NCI-H1092 (cell line): ENCODE results near the gene HERC4.
"Not testable (repeated sequence)": the region's sequence is repeated elsewhere in the genome, so short reads cannot be mapped to it uniquely, and the experiment has no call there.

Experiments used
- DNase-seq: peaks from one replicate; lab custom pipeline; 2025; lab: John Stamatoyannopoulos, UW

Gene HERC4

DNA sequence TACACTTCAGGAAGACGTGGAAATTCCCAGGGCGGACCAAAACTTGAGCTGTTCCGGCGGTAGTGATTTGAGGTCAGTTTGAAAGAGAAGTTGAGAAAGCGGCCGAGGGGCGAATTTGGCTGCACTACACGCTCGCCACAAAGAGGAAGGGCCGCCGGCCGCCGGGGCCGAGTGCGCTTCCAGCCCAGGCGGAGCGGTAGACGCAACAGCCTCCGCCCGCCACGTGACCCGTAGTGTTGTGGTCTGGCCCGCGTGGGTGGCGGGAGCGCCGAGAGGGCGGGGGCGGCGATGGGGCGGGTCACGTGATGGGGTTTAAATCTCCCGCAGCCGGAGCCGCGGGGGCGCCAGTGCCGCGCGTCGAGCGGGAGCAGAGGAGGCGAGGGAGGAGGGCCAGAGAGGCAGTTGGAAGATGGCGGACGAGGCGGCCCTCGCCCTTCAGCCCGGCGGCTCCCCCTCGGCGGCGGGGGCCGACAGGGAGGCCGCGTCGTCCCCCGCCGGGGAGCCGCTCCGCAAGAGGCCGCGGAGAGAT lies 190.7 kb downstream of the HERC4 start, which contains the start of gene SIRT1:
TSS of gene SIRT1 (plus strand) at position 344 of the 529 bp plus-strand sequence. CDS start at position 410, 66 bp downstream.
- peak; percentile 80 for DNase-seq

DNA sequence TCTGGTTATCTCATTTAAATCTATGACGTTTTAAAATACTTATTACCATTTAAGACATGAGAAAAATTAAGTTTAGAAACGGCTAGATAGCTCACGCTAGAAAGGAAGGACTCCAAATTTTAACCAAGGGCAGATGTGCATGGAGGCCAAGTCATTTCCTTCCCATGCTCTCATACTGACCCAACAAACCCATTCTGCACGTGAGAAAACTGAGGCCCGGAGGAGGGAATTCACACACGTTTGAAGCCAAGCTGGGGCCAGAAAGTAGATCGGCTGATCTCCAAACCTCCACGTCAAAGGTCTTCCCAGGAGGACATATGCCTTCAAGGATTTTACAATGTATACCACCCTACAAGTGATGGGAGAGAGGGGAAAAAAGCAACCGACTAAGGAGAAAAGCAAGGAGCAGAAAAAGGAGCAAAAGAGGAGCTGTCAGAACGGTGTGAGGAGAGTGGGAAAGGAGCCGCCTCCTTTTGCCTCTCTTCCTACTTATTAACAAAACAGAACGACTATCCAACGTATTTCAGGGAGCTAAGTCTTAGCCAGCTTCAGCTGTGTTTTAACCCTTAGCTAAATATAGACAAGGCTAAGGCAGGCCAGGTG lies 191.3 kb downstream of the HERC4 start:
- DNase-seq = no peak

DNA sequence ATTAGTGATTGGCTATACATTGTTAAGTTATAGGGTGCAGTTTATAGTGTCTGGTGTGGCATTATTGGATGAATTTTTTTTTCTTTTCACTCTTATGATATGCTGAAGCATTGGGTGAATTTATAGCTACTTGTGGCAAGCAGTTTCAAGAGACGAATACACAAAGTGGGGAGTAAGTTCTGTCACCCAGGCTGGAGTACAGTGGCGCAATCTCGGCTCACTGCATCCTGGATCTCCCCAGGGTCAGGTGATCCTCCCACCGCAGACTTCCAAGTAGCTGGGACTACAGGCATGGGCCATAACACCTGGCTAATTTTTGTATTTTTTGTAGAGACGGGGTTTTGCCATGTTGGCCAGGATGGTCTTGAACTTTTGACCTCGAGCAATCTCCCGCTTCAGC lies 196.9 kb downstream of the HERC4 start:
- no peak for DNase-seq

DNA sequence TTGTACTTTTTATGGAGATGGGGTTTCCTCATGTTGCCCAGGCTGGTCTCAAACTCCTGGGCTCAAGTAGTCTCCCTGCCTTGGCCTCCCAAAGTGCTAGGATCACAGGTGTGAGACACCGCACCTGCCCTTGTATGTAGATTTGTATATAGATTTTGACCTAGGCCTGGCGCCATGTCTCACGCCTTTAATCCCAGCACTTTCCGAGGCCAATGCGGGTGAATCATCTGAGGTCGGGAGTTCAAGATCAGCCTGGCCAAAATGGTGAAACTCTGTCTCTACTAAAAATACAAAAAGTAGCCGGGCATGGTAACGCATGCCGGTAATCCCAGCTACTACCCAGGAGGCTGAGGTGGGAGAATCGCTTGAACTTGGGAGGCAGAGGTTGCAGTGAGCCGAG lies 197.7 kb downstream of the HERC4 start:
- not testable (repeated sequence) for DNase-seq

DNA sequence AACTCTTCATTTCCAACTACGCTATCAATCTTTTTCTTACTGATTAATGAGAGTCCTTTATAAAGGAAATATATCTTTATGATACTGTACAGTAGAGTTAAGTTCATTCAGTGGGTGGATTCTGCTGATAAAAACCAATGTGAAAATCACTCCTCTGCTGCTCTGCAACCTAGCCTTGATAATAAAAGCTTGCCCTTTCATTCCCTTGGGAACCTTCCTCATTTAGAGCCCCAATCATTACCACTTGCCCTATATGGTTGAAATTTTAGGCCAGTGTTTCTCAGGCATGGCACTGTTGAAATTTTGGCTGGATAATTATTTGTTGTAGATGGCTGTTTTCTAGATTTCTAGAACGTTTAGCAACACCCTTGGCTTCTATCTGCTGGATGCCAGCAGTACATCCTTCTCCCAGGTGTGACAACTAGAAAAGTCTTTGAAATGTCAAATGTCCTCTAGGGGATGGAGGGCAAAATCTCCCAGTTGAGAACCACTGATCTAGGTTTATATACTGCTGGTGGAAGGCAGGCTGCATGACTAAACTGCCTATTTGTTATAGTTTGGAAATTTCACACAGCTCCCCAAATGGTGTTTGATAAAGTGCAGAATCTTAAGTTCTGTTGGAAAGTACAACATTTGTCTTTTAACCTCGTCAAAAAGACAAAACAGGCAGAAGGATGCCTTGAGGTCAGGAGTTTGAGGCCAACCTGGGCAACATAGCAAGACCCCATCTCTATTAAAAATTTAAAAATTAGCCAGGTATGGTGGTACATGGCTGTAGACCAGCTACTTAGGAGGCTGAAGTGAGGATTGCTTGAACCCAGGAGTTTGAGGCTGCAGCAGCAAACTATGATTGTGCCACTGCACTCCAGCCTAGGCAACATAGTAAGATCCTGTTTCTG lies 199.5 kb downstream of the HERC4 start:
- no peak for DNase-seq
